GM18511 (cell line): Measurements from ENCODE around the gene DPEP2NB.
"Not testable (repeated sequence)": the region's sequence is repeated elsewhere in the genome, so short reads cannot be mapped to it uniquely, and the experiment has no call there.

Source experiments
- ATAC-seq: cut with Tn5 transposase; IDR thresholded peaks from one replicate; pipeline ENCODE4 v1.9.1; 2021; ENCODE audit warnings: mild to moderate bottlenecking, moderate library complexity; ENCODE audit not compliant: unreplicated experiment

DPEP2NB gene

DNA sequence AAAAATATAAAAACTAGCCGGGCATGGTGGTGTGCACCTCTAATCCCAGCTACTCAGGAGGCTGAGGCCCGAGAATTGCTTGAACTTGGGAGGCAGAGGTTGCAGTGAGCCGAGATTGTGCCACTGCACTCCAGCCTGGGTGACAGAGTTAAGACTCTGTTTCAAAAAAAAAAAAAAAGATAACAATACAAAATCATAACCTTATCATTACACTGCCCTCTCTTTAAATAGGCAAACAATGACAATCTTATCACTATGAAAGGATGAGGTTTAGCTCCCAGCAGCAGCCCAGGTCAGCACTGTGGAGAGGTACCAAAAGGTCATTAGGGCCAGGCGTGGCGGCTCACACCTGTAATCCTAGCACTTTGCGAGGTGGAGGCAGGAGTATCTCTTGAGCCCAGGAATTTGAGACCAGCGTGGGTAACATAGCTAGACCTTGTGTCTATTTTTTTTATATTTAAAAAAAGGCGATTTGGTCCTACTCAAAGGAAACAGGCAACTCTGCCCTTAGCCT is 3.5 kb upstream of the DPEP2NB start:
- no peak for ATAC-seq

- no peak for ATAC-seq
These were observed 2.3 kb downstream of the DPEP2NB start for GRCh38 chr16:68013440-68013839.

DNA sequence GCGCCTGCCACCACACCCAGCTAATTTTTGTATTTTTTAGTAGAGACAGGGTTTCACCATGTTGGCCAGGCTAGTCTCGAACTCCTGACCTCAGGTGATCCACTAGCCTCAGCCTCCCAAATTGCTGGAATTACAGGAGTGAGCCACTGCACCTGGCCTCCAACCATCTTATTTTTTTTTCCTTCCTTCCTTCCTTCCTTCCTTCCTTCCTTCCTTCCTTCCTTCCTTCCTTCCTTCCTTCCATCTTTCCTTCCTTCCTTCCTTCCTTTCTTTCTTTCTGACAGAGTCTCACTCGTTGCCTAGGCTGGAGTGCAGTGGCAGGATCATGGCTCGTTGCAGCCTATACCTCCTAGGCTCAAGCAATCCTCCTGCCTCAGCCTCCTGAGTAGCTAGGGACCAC is 5.8 kb downstream of the DPEP2NB start:
- ATAC-seq, result not testable (repeated sequence)

DNA sequence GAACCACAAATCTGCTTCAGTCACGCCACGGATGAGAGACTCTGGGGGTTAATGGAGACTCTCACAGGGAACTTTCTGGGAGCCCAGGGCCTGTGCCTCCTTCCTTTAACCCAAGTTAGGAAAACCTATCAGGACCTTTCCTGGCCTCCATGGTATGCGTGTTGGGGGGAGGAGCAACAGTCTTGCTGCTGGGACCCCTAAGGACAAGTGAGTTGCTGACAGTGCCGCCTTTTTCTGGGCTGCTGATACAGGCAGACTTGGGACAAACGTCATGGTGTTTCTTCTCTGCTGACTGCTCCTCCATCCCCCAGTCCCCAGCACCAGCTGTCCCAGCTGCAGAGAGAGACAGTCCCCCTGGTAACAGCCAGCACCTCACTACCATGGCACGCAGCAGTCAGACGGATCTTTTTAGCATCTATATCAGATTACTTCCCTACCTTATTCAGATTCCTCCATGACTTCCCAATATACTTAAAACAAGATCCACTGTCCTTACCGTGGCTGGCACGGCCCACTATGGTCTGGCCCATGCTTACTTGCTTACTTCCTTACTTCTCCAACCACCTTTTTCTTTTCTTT is 6.5 kb downstream of the DPEP2NB start:
- no peak for ATAC-seq

DNA sequence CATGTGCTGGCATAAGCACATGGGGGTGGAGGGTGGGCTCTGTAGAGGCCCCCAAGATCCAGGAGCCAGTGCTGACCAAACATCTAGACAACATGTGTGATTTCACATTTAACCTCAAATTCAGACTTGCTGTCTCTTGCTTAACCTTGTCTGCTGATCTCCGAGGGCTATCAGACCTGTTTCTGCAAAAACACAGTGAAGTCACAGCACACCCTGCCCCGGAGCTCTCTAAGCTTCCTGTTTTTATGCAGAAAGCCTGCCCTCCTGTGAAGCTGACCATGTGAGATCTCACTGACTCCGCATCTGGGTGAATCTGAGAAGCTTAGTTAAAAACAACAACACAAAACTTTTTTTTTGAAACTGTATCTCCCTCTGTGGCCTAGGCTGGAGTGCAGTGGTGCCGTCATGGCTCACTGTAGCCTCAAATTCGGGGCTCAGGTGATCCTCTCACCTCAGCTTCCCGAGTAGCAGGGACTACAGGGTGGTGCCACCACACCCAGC is 9.9 kb downstream of the DPEP2NB start:
- ATAC-seq, result no peak

DNA sequence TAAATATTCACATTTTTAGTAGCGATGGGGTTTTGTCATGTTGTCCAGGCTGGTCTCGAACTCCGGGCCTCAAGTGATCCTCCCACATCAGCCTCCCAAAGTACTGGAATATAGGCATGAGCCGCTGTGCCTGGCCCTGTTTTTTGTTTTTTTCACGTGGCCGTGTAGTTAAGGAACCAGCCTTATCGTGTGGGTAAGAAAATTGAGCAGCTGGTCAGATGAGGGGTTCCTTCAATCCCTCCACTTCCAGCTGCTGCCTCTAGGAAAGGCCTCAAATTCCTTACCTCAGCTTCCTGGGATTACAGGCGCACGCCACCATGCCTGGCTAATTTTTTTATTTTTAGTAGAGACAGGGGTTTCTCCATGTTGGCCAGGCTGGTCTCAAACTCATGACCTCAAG is 10.5 kb downstream of the DPEP2NB start:
- no peak for ATAC-seq

DNA sequence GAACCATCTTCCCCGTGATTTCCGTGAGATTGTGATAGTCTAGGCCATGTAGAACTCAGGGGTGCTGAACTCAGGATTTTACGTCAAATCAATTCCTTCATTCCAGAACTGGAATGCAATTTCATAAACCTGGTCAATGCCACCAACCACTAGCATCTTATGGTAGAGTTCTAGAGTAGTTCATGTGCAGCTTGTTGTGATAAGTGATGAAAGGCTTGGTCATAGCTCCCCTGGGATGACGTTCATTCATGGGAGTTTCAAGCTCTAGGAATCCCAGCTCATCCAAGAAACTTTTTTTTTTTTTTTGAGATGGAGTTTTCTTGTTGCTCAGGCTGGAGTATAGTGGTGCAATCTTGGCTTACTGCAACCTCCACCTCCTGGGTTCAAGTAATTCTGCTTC is 12.7 kb downstream of the DPEP2NB start:
- ATAC-seq, result no peak

GRCh38 chr16:68000450-68000849 is 15.3 kb downstream of the DPEP2NB start:
- ATAC-seq, result no peak

GRCh38 chr16:67999985-68000384 is 15.7 kb downstream of the DPEP2NB start:
- no peak for ATAC-seq

DNA sequence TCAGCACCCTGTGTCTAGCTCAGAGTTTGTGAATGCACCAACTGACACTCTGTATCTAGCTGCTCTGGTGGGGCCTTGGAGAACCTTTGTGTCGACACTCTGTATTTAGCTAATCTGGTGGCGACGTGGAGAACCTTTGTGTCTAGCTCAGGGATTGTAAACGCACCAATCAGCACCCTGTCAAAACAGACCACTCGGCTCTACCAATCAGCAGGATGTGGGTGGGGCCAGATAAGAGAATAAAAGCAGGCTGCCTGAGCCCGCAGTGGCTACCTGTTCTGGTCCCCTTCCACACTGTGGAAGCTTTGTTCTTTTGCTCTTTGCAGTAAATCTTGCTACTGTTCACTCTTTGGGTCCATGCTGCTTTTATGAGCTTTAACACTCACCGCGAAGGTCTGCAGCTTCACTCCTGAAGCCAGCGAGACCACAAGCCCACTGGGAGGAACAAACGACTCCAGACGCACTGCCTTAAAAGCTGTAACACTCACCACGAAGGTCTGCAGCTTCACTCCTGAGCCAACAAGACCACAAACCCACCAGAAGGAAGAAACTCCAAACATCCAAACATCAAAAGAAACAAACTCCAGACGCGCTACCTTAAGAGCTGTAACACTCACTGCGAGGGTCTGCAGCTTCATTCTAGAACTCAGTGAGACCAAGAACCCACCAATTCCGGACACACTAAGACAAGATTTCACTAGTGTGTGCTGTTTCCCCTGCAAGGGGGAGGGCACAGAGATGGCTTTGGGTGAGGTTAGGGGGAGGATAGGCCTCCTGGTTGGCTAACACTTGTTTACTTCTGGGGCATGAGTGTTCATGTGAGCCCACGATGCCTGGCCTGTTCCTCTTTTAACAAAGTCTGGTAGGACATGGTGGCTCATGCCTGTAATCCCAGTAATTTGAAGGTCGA is 16.7 kb downstream of the DPEP2NB start, which contains the start of gene DPEP2:
Gene DPEP2 (minus strand): TSS at position 706 of the 910 bp plus-strand sequence. CDS start 6,272 bp downstream, outside the sequence.
- ATAC-seq, result not testable (repeated sequence)

DNA sequence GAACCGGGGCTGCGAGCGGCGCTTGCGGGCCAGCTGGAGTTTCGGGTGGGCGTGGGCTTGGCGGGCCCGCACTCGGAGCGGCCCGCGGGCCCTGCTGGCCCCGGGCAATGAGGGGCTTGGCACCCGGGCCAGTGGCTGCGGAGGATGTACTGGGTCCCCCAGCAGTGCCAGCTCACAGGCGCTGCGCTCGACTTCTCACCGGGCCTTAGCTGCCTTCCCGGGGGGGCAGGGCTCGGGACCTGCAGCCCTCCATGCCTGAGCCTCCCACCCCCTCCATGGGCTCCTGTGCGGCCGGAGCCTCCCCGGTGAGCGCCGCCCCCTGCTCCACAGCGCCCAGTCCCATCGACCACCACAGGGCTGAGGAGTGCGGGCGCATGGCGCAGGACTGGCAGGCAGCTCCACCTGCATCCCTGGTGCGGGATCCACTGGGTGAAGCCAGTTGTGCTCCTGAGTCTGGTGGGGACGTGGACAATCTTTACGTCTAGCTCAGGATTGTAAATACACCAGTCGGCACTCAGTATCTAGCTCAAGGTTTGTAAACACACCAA is 17.4 kb downstream of the DPEP2NB start:
- ATAC-seq, result not testable (repeated sequence)

DNA sequence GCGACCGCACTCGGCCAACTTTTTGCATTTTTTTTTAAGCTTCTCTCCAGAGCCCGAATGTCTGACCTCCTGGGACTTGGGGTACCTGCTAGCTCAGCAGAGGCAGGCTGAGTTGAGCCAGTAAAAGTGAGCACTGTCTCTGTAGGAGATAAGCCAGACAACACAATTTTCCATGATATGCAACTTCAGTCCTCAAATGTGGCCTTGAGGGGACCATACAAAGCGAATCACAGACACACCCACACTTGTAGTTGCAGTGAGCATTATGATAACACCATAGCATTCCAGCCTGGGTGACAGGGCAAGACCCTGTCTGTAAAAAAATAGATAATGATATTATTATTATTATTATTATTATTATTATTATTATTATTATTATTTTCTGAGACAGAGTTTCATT is 19.0 kb downstream of the DPEP2NB start:
- no peak for ATAC-seq

- no peak for ATAC-seq
These were observed 20.3 kb downstream of the DPEP2NB start for GRCh38 chr16:67995423-67995822.

DNA sequence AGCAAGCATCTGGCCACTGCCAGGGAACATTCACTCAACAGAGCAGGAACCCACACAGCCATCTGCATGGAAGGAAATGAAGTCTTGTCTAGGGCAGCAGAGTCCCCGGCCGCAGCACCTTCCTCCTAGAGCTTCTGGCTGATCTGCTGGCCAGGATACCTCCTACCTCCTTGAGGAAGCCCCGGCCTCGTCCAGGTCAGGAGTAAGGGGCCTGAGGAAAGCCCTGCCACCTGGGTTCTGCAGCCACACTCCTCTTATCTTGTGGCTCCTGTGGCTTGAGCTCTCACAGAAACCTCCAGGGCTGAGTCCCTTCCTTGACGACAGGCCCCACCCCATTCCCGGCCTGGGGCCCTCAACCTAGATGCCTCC is 21.7 kb downstream of the DPEP2NB start:
- ATAC-seq, result not testable (repeated sequence)

DNA sequence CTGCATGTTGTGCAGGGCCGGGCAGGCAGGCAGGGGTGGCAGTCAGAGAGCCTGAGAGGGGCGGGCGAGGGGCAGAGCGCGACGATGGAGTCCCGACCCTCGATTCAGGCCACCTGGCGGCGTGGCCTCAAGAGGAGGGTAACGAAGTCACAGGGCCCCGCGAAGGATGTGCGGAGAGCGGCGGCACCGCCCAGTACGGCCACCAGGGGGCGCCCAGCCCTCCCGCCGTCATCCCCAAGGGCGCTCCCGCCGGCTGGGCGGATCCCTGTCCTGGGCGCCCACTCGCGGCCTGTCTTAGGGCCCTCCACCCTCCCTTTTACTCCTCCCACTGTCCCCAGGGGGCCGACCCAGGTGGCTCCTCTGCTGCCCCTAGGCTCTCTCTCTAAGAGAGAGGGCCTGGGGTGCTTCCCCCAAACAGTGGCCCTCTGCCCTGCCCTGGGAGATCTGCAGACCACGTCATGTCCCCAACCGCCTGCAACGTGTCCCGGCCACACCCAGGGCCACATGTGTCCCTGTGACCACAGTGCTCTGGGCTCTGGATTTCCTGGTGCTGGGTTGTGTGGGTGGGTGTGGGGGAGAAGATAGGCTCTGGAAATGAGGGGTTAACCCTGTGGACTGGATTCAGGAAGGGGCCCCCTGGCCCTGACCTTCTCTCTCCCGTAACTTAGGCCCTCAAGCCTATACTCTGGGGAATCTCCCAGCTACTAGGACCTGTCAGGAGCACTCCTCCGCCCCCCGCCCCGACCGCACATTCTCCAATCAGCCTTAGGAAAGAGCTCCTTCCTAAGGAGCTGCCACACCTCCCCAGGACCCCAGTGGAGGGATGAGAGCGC is 22.3 kb downstream of the DPEP2NB start:
- ATAC-seq, result peak; percentile 83

DNA sequence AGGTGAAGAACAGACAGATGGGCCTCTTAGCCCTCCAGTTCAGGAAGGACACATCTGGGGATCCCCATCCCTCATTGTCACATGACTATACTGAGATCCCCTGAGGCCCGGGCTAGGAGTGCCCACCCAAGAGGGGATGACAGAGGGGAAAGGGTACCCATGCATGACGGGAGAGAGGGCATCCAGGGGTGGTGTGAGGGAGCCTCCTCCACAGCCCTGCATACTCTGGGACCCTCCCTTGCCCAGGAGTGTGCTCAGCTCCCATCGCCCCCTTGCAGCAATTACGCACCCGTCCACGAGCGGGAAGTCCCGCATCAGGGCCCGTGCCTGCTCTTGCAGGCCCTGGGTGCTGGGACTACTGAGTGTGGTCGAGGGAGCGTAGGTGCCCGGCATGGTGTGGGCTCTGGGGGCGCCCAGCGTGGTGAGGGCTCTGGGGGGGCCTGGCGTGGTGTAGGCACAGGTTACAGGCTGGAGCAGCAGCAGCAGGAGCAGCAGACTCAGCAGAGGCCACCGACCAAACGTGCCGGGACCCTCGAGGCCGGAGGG is 23.0 kb downstream of the DPEP2NB start:
- ATAC-seq, result peak; percentile 20

DNA sequence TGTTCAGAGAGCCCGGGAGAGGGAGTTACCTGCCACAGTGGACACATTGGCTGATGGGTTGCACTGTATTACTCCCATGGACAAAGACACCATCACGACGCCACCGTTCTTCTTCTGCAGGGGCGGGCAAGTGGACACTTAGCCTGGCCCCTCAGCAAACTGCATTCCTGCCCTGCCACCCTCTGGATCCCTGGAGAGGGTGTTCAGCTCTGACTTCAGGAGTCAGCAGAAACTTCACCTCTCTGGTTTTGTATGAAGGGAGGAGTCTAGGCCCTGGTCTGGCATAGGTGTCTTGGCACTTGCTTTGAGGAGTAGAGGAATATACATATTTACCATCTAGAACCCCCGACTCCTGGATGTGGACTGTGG is 25.7 kb downstream of the DPEP2NB start:
- ATAC-seq, result no peak

DNA sequence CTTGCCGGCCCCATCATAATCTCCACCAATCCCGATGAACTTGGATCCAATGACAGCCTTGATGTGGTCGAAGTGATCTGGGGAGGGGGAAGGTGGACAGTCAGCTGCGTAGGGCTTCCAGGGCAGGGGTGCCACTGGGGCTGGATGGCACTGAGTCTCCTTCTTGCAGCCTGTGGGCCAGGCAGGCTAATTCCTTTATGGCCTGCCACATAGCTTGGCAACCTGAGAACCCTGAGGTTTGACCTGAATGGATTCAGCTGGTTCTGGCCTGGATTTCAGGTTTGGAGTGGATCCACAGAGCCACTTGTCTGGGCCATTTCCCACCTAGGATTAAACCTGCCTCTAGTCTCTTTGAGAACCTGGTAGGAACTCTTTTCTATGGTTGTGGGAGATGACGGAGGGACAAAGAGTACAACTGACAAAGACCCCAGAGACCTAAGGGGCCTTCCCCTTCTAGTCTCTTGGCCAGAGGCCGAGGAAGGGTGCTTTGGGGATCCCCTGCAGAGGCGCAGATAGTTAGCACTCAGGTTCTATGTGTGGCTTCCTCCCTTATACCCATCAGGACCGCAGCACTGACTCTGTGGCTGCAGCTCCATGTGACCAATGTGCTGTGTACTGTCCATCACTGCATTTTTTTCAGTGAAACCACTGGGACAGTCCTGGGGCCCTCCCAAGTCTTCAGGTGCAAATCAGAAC is 26.2 kb downstream of the DPEP2NB start:
- no peak for ATAC-seq

GRCh38 chr16:67988675-67989074 is 27.0 kb downstream of the DPEP2NB start:
- ATAC-seq, result no peak
